H1 (cell line): ENCODE data around the gene DOK6. TPM values are rescaled to one million over a fixed set of nuclear protein-coding genes. Genes with fewer than 3 reads are reported as not detected.

Experiments
- CTCF ChIA-PET: fragments of 300-600 bp; sonication (Branson Sonifier 250); formaldehyde crosslinking; loops from one replicate; lab custom pipeline; 2021; ENCODE audit not compliant: partially characterized antibody; lab: Charles Lee
- POLR2A ChIA-PET: fragments of 300-600 bp; sonication (Branson Sonifier 250); formaldehyde crosslinking; loops from one replicate; lab custom pipeline; 2021; ENCODE audit warnings: inconsistent platforms; ENCODE audit not compliant: partially characterized antibody; lab: Charles Lee
- DNase-seq, 2 experiments: peaks; one replicate each; pipeline versions ENCODE4 v3.0.0 to v3.0.0-alpha.2; 2010 to 2022; ENCODE audit warnings: low spot score in 2 of 2, low read depth in 1 of 2, mixed read lengths in 1 of 2
- FAIRE-seq: peaks from 2 replicates; lab custom pipeline; 2011; peaks lifted over from hg19 to GRCh38; lab: Jason Lieb, UNC
- H2AFZ ChIP-seq: 2 replicates; pipeline ENCODE4 v1.8.1; 2012; ENCODE audit warnings: low read length, inconsistent platforms
- H2AK5ac ChIP-seq: 2 replicates; pipeline ENCODE4 v1.6.1; 2013; ENCODE audit warnings: low read depth, low read length
- H2BK120ac ChIP-seq: replicated peaks from 2 replicates; pipeline ENCODE3; 2013; ENCODE audit warnings: low read depth, low read length, inconsistent platforms
- H2BK12ac ChIP-seq: 2 replicates; pipeline ENCODE4 v1.6.1; 2013; ENCODE audit warnings: low read depth, low read length
- H2BK15ac ChIP-seq: 2 replicates; pipeline ENCODE4 v1.6.1; 2013; ENCODE audit warnings: low read length
- H2BK20ac ChIP-seq: 2 replicates; pipeline ENCODE4 v1.6.1; 2013; ENCODE audit warnings: low read length
- H2BK5ac ChIP-seq: 2 replicates; pipeline ENCODE4 v1.6.1; 2013; ENCODE audit warnings: low read depth, low read length
- H3K14ac ChIP-seq: 2 replicates; pipeline ENCODE4 v1.6.1; 2013; ENCODE audit warnings: inconsistent platforms; ENCODE audit not compliant: insufficient read length
- H3K18ac ChIP-seq: 2 replicates; pipeline ENCODE4 v1.6.1; 2013; ENCODE audit warnings: low read length; ENCODE audit errors: extremely low read depth
- H3K23ac ChIP-seq: 2 replicates; pipeline ENCODE4 v1.6.1; 2013; ENCODE audit warnings: inconsistent platforms; ENCODE audit not compliant: insufficient read length
- H3K23me2 ChIP-seq: 2 replicates; pipeline ENCODE4 v1.6.1; 2013; ENCODE audit warnings: low read depth, low read length
- H3K27ac ChIP-seq: 2 replicates; pipeline ENCODE4 v1.6.1; 2011; ENCODE audit warnings: low read depth, low read length, inconsistent platforms
- H3K27me3 ChIP-seq, 4 experiments: replicated peaks in 1 of 4; 1 replicate in 1 of 4; 2 replicates in 3 of 4; pipeline versions ENCODE4 v1.6.1 to v1.8.1; 2011 to 2013; ENCODE audit warnings: low read length in 3 of 4, mild to moderate bottlenecking in 3 of 4, inconsistent platforms in 2 of 4, mixed read lengths in 2 of 4, moderate library complexity in 1 of 4; ENCODE audit not compliant: control insufficient read depth in 3 of 4, insufficient read depth in 3 of 4; ENCODE audit errors: extremely low read depth in 1 of 4
- H3K36me3 ChIP-seq, 4 experiments: 2 replicates each; pipeline versions ENCODE4 v1.6.1 to v1.8.1; 2011 to 2013; ENCODE audit warnings: mild to moderate bottlenecking in 4 of 4, low read length in 3 of 4, moderate library complexity in 2 of 4, control low read depth in 1 of 4, inconsistent platforms in 1 of 4; ENCODE audit not compliant: insufficient read depth in 4 of 4, control insufficient read depth in 2 of 4
- H3K4ac ChIP-seq: replicated peaks from 2 replicates; pipeline ENCODE3; 2013; ENCODE audit warnings: low read length, low read depth, mixed read lengths, inconsistent platforms; ENCODE audit not compliant: insufficient read length
- H3K4me1 ChIP-seq, 4 experiments: replicated peaks in 1 of 4; 1 replicate in 1 of 4; 2 replicates in 3 of 4; pipeline versions ENCODE4 v1.6.1 to v1.8.1; 2011 to 2013; ENCODE audit warnings: low read length in 3 of 4, inconsistent platforms in 2 of 4, mixed read lengths in 1 of 4; ENCODE audit not compliant: insufficient read depth in 4 of 4, control insufficient read depth in 3 of 4
- H3K4me2 ChIP-seq, 2 experiments: 2 replicates each; pipeline versions ENCODE4 v1.6.1 to v1.8.1; 2011 to 2013; ENCODE audit warnings: low read depth in 2 of 2, low read length in 2 of 2, control low read depth in 1 of 2, inconsistent platforms in 1 of 2, mild to moderate bottlenecking in 1 of 2; ENCODE audit not compliant: insufficient read depth in 1 of 2
- H3K4me3 ChIP-seq, 4 experiments: fragments of 200-600, 300-600 bp in 1 of 4; sonication (generic), shearing (Covaris generic), sonication (Bioruptor Twin) in 1 of 4; 2 replicates each; pipeline versions ENCODE4 v1.5.1 to v1.8.1; 2011 to 2016; ENCODE audit warnings: low read length in 4 of 4, low read depth in 3 of 4, control low read depth in 2 of 4, inconsistent platforms in 2 of 4, mild to moderate bottlenecking in 2 of 4, mixed read lengths in 1 of 4, moderate library complexity in 1 of 4; ENCODE audit not compliant: insufficient read depth in 2 of 4; ENCODE audit errors: extremely low read depth in 1 of 4
- H3K56ac ChIP-seq: replicated peaks from 2 replicates; pipeline ENCODE3; 2013; ENCODE audit warnings: low read depth, mild to moderate bottlenecking, mixed read lengths, low read length, inconsistent platforms; ENCODE audit not compliant: insufficient read length
- H3K79me1 ChIP-seq: 2 replicates; pipeline ENCODE4 v1.6.1; 2013; ENCODE audit warnings: low read depth, low read length, control low read depth
- H3K79me2 ChIP-seq, 2 experiments: 2 replicates each; pipeline versions ENCODE4 v1.6.1 to v1.8.1; 2012 to 2013; ENCODE audit warnings: low read length in 2 of 2, mild to moderate bottlenecking in 2 of 2, inconsistent platforms in 1 of 2; ENCODE audit not compliant: insufficient read depth in 2 of 2, control insufficient read depth in 1 of 2
- H3K9ac ChIP-seq, 4 experiments: replicated peaks in 1 of 4; 1 replicate in 1 of 4; 2 replicates in 3 of 4; pipeline versions ENCODE4 v1.6.1 to v1.8.1; 2011 to 2013; ENCODE audit warnings: low read depth in 3 of 4, low read length in 3 of 4, control low read depth in 2 of 4, mild to moderate bottlenecking in 2 of 4, moderate library complexity in 2 of 4, inconsistent platforms in 1 of 4; ENCODE audit errors: extremely low read depth in 1 of 4
- H3K9me3 ChIP-seq, 2 experiments: 2 replicates each; pipeline versions ENCODE4 v1.6.1 to v1.8.1; 2012 to 2013; ENCODE audit warnings: mild to moderate bottlenecking in 2 of 2, moderate library complexity in 2 of 2, control low read depth in 1 of 2, inconsistent platforms in 1 of 2, low read depth in 1 of 2, low read length in 1 of 2, mixed read lengths in 1 of 2; ENCODE audit not compliant: insufficient read depth in 2 of 2
- H4K20me1 ChIP-seq, 2 experiments: replicated peaks in 1 of 2; 2 replicates each; pipeline versions ENCODE3 to v1.8.1; 2011 to 2013; ENCODE audit warnings: inconsistent platforms in 2 of 2, low read length in 2 of 2, mild to moderate bottlenecking in 1 of 2; ENCODE audit not compliant: insufficient read depth in 2 of 2, control insufficient read depth in 1 of 2
- H4K5ac ChIP-seq: 2 replicates; pipeline ENCODE4 v1.6.1; 2013; ENCODE audit warnings: low read length, low read depth, mixed read lengths, inconsistent platforms; ENCODE audit not compliant: insufficient read length
- H4K8ac ChIP-seq: 2 replicates; pipeline ENCODE4 v1.8.0; 2013; ENCODE audit warnings: mild to moderate bottlenecking, moderate library complexity, low read length, inconsistent platforms; ENCODE audit not compliant: insufficient read depth; ENCODE audit errors: extremely low read depth
- H4K91ac ChIP-seq: replicated peaks from 2 replicates; pipeline ENCODE3; 2013; ENCODE audit warnings: low read length, mixed read lengths, inconsistent platforms; ENCODE audit not compliant: insufficient read length
- CEBPB ChIP-seq: IDR thresholded peaks from 2 replicates; pipeline ENCODE4 v1.6.1; 2012; ENCODE audit warnings: low read depth, low read length
- JUN ChIP-seq: IDR thresholded peaks from 2 replicates; pipeline ENCODE4 v1.6.1; 2011; ENCODE audit warnings: low read depth, mild to moderate bottlenecking, improper control_type of control experiment, low read length
- PHF8 ChIP-seq: fragments of 200-600 bp; sonication (generic); conservative IDR thresholded peaks from 2 replicates; pipeline ENCODE4 v1.7.1; 2012; ENCODE audit warnings: low read depth, mild to moderate bottlenecking, inconsistent platforms, low read length, moderate library complexity
- POLR2A ChIP-seq, 2 experiments: IDR thresholded peaks; 1 replicate in 1 of 2; 2 replicates in 1 of 2; pipeline ENCODE4 v1.6.1; 2011; ENCODE audit warnings: low read depth in 2 of 2, low read length in 2 of 2, mild to moderate bottlenecking in 2 of 2; ENCODE audit errors: control extremely low read depth in 1 of 2
- POLR2AphosphoS5 ChIP-seq: IDR thresholded peaks from 2 replicates; pipeline ENCODE4 v1.6.1; 2011; ENCODE audit warnings: low read depth, low read length
- POU5F1 ChIP-seq: IDR thresholded peaks from 2 replicates; pipeline ENCODE4 v1.6.1; 2011; ENCODE audit warnings: low read depth, mild to moderate bottlenecking, low read length, moderate library complexity
- TBP ChIP-seq: IDR thresholded peaks from 2 replicates; pipeline ENCODE4 v1.6.1; 2011; ENCODE audit warnings: low read depth, low read length, improper control_type of control experiment
- WGBS, 2 experiments: shearing (Covaris generic) in 1 of 2; methylation state at CpG; one replicate each; pipeline versions ENCODE4 v1.1.6 to v1.1.7; 2013 to 2015; ENCODE audit warnings: low lambda C conversion rate in 2 of 2, mixed read lengths in 2 of 2, inconsistent platforms in 1 of 2, low coverage in 1 of 2, missing lambda C conversion rate in 1 of 2; ENCODE audit not compliant: insufficient replicate concordance in 2 of 2, insufficient coverage in 1 of 2, insufficient read length in 1 of 2; ENCODE audit errors: extremely low coverage in 1 of 2, missing lambda C conversion rate in 1 of 2; 5-methylcytosine and 5-hydroxymethylcytosine counted together
- polyA plus RNA-seq, 7 experiments: library from polyadenylated mRNA; depleted of rRNA in 3 of 7; stranded (reverse) in 5 of 7; unstranded in 2 of 7; fragments of >200 nt in 5 of 7; fragments of 200-250 nt in 2 of 7; gene quantifications; 1 replicate in 5 of 7; 2 replicates in 1 of 7; 4 replicates in 1 of 7; pipeline versions ENCODE4 v1.2.1 to v1.2.3, GENCODE V29; 2011 to 2013; ENCODE audit warnings: missing spikeins in 2 of 7, mixed read lengths in 2 of 7
- total RNA-seq: library from RNA; stranded (reverse); fragmentation: NEBNext Ultra II Directional; extraction: Animal tissue kit (Norgen Biotek cat#: 25700); gene quantifications from 2 replicates; pipeline ENCODE4 v1.2.1, GENCODE V29; 2021

DOK6 gene
- total and polyA plus RNA-seq, 2 of the 8 experiments (the other 6 are each of a cell fraction or from before 2014, with no cell fraction given) = 0.33 to 0.50 TPM

GRCh38 chr18:69757733-69758132 lies 357.0 kb downstream of the DOK6 start:
- H3K23ac ChIP-seq = no peak overlapping the region
- H4K20me1 ChIP-seq = no peaks in the 10 kb centered on the region
- H3K79me1 ChIP-seq = no peaks in the 10 kb centered on the region
- no peak overlapping the region for H2BK20ac ChIP-seq
- FAIRE-seq = peak; percentile 94
- 12% methylated on average over 6 of the region's 6 CpGs; no CpG with 5 or more reads in 1 of the 2 experiments for WGBS, 2 experiments
- H3K23me2 ChIP-seq = no peaks in the 10 kb centered on the region
- H3K27me3 ChIP-seq = no peaks in the 10 kb centered on the region
- H4K91ac ChIP-seq = no peak overlapping the region
- no peak overlapping the region for H4K8ac ChIP-seq
- H2BK12ac ChIP-seq = no peak overlapping the region
- no peak overlapping the region for H2BK5ac ChIP-seq
- CTCF ChIA-PET = interaction anchor here (0.6 to 1.4 kb wide), 7 partner anchors 8 to 145 kb away, joined by 3 to 4 read pairs (median 3); no protein-coding TSS in a partner anchor
- no peak overlapping the region for H3K56ac ChIP-seq
- no peaks in the 10 kb centered on the region for H3K9me3 ChIP-seq
- no peak overlapping the region for H3K18ac ChIP-seq
- no peak overlapping the region for H2BK120ac ChIP-seq
- no peak overlapping the region for H3K14ac ChIP-seq
- H3K27ac ChIP-seq = no peak overlapping the region
- no peaks in the 10 kb centered on the region for H3K36me3 ChIP-seq
- H3K4me2 ChIP-seq = peak overlapping the region; percentile 60 to 67
- no peaks in the 10 kb centered on the region for H3K79me2 ChIP-seq
- peaks cover 0 to 17% (median 2%) of the 10 kb centered on the region in 4 experiments; a peak in 4 of 7 replicates for H3K4me1 ChIP-seq
- H3K4ac ChIP-seq = no peak overlapping the region
- H4K5ac ChIP-seq = no peak overlapping the region
- no peak for DNase-seq
- H3K4me3 ChIP-seq = peak overlapping the region in 1 of 4 experiments; percentile 47; a peak in 2 of 8 replicates
- no peak overlapping the region for H3K9ac ChIP-seq
- no peak overlapping the region for H2AK5ac ChIP-seq
- H2BK15ac ChIP-seq = no peak overlapping the region
- POLR2A ChIA-PET = no interaction called here
- no peak overlapping the region for H2AFZ ChIP-seq
- TF ChIP-seq TBP (no peak), PHF8 (no peak), POLR2A (IDR thresholded peaks at IDR 0.05; ENCODE audit: control extremely low read depth in 1 of 2, low read depth in 2 of 2, low read length in 2 of 2) (no peak), POU5F1 (no peak), POLR2AphosphoS5 (no peak), CEBPB (no peak), JUN (no peak)
